ENCODE results near the gene IGFALS.

- no peak for TF ChIP-seq CTCF (IDR thresholded peaks at IDR 0.05)
- TF ChIP-seq POLR2A (IDR thresholded peaks at IDR 0.05) = no peak
Observed at GRCh38 chr16:1760911-1761310, 32.6 kb downstream of the IGFALS start.

Measured in suprapubic skin (tissue), 3 donors.